Dedifferentiated amniotic fluid mesenchymal stem cell (primary cell): ENCODE results near the gene PEX5.

Source experiments
- DNase-seq: peaks from one replicate; pipeline ENCODE4 v3.0.0-alpha.2; 2016; ENCODE audit errors: extremely low spot score

The PEX5 gene

GRCh38 chr12:7189398-7190267 is at the start of gene PEX5:
Gene PEX5 (plus strand): TSS chr12:7189686. CDS start chr12:7190378, 692 bp downstream.
- peak; percentile 75 for DNase-seq

DNA sequence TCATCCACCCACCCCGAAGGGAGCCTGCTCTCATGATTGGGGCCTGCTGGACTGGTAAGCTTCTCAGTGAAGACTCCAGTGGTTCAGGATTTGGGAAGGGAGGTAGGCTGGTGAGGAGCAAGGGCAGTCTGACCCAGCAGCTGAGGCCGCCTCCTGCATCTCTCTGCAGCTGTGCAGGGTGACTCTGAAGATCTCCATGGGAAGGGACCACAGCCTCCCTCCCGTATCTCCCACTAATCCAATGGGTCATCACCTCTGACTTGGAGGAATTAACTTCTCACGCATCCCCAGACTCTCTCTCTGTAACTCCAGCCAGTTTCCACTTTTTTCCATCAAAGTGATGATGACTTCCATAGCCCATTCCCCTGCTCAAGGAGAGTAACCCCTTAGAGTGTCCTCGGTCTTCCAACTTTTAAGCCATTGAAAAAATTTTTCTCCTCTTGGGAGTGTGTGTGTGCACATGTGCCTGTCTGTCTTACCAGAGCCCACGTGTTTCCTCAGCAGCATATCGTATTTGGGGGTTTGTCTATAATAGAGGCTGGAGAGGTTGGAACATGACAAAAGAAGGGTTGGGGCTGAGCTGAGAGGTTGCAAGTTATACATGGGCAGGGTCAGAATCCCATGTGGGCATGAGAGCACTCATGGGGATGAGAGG is 48.0 kb upstream of the PEX5 start:
- DNase-seq: no peak

GRCh38 chr12:7142056-7142644 is 47.3 kb upstream of the PEX5 start:
- DNase-seq: no peak

GRCh38 chr12:7142809-7143465 is 46.5 kb upstream of the PEX5 start:
- DNase-seq: no peak

DNA sequence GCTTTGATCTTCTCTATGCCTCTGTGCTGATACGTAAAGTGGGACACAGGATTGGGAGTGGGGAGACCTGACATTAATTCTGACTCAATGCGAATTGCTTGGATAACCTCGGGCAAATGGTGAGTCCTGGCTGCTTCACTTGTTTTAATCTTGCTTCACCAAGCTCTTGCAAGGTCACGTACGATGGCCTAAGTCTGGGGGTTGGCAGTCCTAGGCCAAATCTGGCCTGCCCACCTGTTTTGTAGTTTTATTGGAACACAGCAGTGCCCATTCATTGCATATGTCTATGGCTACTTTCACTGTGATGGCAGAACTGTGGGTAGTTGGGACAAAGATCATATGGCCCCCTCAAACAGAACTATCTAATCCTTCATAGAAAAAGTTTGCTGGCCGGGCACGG is 45.9 kb upstream of the PEX5 start:
- DNase-seq: no peak

GRCh38 chr12:7144414-7145120 is 44.9 kb upstream of the PEX5 start:
- peak; percentile 63 for DNase-seq

GRCh38 chr12:7145671-7146070 is 43.8 kb upstream of the PEX5 start:
- no peak for DNase-seq

DNA sequence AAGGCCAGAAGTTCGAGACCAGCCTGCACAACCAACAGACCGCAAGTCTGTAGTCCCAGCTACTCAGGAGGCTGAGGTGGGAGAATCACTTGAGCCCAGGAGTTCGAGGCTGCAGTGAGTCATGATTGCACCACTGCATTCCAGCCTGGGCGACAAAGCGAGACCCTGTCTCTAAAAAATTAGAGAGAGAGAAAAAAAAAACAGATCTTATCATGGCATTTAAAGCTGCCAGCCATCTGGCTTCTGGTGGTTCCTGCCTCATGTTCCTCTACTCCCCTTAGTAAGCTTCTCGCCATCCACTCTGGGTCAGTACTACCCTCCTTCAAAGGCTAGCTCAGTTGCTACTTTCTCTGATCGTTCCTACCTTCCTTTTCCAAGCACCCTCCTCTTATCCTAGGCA is 43.3 kb upstream of the PEX5 start:
- DNase-seq: no peak

GRCh38 chr12:7146906-7147305 is 42.6 kb upstream of the PEX5 start:
- no peak for DNase-seq

- no peak for DNase-seq
Measured at GRCh38 chr12:7150356-7150755, 39.1 kb upstream of the PEX5 start.

DNA sequence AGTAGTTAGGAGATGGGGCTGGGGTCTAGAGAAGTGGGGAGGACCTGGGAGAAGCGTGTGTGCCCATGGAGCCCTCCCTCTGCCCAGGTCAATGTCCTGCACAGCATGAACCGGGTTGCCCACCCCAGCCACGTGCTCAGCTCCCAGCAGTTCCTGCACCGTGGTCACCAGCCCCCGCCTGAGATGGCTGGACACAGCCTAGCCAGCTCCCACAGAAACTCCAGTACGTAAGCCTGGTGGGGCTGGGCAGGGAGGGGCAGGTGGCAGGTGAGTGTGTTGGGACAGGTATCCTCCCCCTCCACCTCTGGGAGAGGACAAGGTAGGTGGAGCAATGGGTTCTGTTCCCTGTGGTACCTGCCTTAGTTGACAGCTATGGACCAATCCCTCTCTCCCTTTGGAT is 38.6 kb upstream of the PEX5 start:
- no peak for DNase-seq

DNA sequence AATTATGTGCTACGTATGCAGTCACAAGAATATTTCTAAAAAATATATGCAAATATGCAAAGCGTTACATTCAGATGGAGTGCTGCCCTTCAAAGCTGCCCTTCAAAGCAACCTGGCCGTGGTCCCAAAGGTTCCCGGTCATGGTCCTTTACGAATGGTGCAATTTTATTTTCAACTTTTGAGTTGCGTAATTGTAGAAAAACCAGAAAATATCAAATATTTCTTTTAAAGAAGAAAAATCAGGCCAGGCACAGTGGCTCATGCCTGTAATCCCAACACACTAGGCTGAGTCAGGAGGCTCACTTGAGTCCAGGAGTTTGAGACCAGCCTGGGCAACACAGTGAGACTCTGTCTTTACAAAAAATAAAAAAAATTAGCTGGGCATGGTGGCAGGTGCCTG is 38.0 kb upstream of the PEX5 start:
- DNase-seq: no peak

DNA sequence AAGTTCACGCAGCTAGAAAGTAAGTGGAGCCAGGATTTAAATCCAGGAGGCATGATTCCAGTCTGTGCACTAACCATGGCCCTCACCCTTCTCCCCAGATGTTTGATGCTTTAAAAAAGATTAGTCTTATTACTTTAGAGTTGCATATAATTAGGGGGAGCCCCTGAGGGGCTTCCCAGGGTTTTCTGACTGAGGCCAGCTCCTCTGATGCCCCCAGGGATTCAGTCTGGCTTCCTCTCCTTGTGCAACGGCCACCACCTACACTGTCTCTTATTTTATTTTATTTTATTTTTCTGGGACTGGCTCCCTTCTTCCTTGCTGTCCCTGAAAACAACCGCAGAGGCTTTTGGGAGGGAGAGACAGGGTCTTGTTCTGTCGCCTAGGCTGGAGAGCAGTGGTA is 36.7 kb upstream of the PEX5 start:
- DNase-seq: no peak

- no peak for DNase-seq
Measured at GRCh38 chr12:7154042-7154441, 35.4 kb upstream of the PEX5 start.

- no peak for DNase-seq
Measured at GRCh38 chr12:7154901-7155470, 34.5 kb upstream of the PEX5 start.

- no peak for DNase-seq
Measured at GRCh38 chr12:7155471-7156034, 33.9 kb upstream of the PEX5 start.

- no peak for DNase-seq
Measured at GRCh38 chr12:7156259-7157197, 33.0 kb upstream of the PEX5 start.

GRCh38 chr12:7157391-7157790 is 32.1 kb upstream of the PEX5 start:
- DNase-seq: no peak

- DNase-seq: no peak
Measured at GRCh38 chr12:7158781-7159609, 30.5 kb upstream of the PEX5 start.
